HepG2 (cell line): Measurements from ENCODE around the gene PRR30. TPM values are rescaled to one million over a fixed set of nuclear protein-coding genes. Genes with fewer than 3 reads are reported as not detected.

Experiments used
- HNF4A ChIP-seq: sonication (generic); formaldehyde crosslinking; IDR thresholded peaks from 2 replicates; pipeline ENCODE4 v1.4.0; 2020; ENCODE audit warnings: missing genetic modification reagents
- HOXA7 ChIP-seq: sonication (generic); formaldehyde crosslinking; IDR thresholded peaks from 2 replicates; pipeline ENCODE4 v1.8.1; 2022; ENCODE audit warnings: mild to moderate bottlenecking, missing genetic modification reagents, moderate library complexity
- MAZ ChIP-seq, 2 experiments: sonication (generic) in 1 of 2; formaldehyde crosslinking in 1 of 2; IDR thresholded peaks; 2 replicates each; pipeline versions ENCODE4 v1.5.0 to v1.6.1; 2012 to 2020; ENCODE audit warnings: low read depth in 2 of 2, mild to moderate bottlenecking in 2 of 2, borderline replicate concordance in 1 of 2, improper control_type of control experiment in 1 of 2, low read length in 1 of 2, missing genetic modification reagents in 1 of 2, moderate library complexity in 1 of 2
- NFYB ChIP-seq: sonication (generic); formaldehyde crosslinking; IDR thresholded peaks from 2 replicates; pipeline ENCODE4 v1.4.0; 2020; ENCODE audit warnings: missing genetic modification reagents
- PAF1 ChIP-seq: IDR thresholded peaks from 2 replicates; pipeline ENCODE4 v1.6.1; 2016; ENCODE audit warnings: missing genetic modification reagents, missing compliant biosample characterization
- POLR2G ChIP-seq: fragments of 200-400 bp; formaldehyde crosslinking; IDR thresholded peaks from 2 replicates; pipeline ENCODE4 v1.6.1; 2018; ENCODE audit warnings: mild to moderate bottlenecking, low read depth, low read length, moderate library complexity
- ZBTB40 ChIP-seq, 2 experiments: fragments of 450-650 bp in 1 of 2; sonication (generic) in 1 of 2; formaldehyde crosslinking in 1 of 2; IDR thresholded peaks; 2 replicates each; pipeline versions ENCODE4 v1.6.1 to v1.8.0; 2016 to 2022; ENCODE audit warnings: antibody characterized with exemption in 1 of 2, mild to moderate bottlenecking in 1 of 2, missing genetic modification reagents in 1 of 2
- ZNF326 ChIP-seq: sonication (generic); formaldehyde crosslinking; IDR thresholded peaks from 2 replicates; pipeline ENCODE4 v1.4.0; 2020; ENCODE audit warnings: missing genetic modification reagents, borderline replicate concordance
- ZNF776 ChIP-seq: sonication (generic); formaldehyde crosslinking; IDR thresholded peaks from 2 replicates; pipeline ENCODE4 v1.4.0; 2020; ENCODE audit warnings: mild to moderate bottlenecking, missing genetic modification reagents
- polyA plus RNA-seq, 8 experiments: library from polyadenylated mRNA; depleted of rRNA in 3 of 8; stranded (reverse) in 7 of 8; unstranded in 1 of 8; fragments of >200 nt; fragmentation: Illumina TruSeq in 4 of 8; extraction: Trizol in 4 of 8; gene quantifications; 2 replicates each; pipeline versions ENCODE4 v1.2.1 to v1.2.3, GENCODE V29; 2011 to 2016; ENCODE audit warnings: low read depth in 4 of 8, missing spikeins in 1 of 8, mixed read lengths in 1 of 8; ENCODE audit not compliant: insufficient read depth in 1 of 8
- total RNA-seq, 5 experiments: library from RNA; depleted of rRNA; stranded (reverse); fragments of >200 nt; fragmentation: Illumina TruSeq; extraction: Trizol; gene quantifications; 2 replicates each; pipeline ENCODE4 v1.2.3, GENCODE V29; 2016; ENCODE audit warnings: low read depth in 1 of 5
- TF ChIP-seq, protein P1 (sequence below): sonication (generic); formaldehyde crosslinking; IDR thresholded peaks from 2 replicates; pipeline ENCODE4 v1.4.0; 2020; ENCODE audit warnings: mild to moderate bottlenecking, missing genetic modification reagents
- TF ChIP-seq, protein P2 (sequence below): sonication (generic); formaldehyde crosslinking; IDR thresholded peaks from 2 replicates; pipeline ENCODE4 v1.8.1; 2023; ENCODE audit warnings: mild to moderate bottlenecking, inconsistent platforms, moderate library complexity, missing genetic modification reagents, borderline replicate concordance

Gene PRR30
- total and polyA plus RNA-seq, 2 of the 13 experiments (the other 11 are each of a cell fraction or from before 2014, with no cell fraction given), result not detected

DNA sequence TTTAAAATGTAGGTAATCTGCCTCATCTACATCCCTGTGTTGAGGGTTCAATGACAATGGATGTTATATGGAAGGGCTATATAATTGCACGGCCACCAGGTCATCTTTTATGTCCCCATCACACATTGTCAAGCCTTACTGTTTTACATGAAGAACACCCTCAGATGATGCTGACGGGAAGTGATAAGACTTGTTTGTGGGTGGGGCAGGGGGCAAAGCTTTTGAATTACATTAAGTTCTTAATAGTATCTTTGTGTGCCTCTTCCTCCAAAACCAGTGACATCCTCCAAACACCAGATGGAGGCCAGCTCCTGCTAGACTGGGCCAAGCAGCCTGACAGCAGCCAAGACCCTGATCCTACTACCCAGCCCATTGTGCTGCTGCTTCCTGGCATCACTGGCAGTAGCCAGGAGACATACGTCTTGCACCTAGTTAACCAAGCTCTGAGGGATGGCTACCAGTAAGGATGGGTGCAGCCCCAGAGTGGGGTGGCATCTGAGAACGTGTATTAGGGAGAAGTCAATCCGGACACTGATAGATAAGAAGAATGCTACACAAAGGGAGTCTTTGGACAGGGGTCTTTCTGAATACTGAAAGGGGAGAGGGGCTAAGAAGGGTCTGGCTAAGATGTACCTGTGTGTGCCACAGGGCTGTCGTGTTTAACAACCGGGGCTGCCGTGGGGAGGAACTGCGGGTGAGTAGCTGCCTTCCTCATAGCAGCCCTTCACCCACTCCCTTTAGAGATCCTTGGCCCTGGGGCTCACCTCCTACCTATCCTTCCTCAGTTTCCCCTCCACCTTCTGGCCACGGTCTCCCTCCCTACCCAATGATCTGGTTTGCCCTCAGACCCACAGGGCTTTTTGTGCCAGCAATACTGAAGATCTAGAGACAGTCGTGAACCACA is 10.3 kb downstream of the PRR30 start (continued):
- TF ChIP-seq ZNF326 (CRISPR knock-in tag) (no peak), POLR2G (peak; percentile 27; the same call in 1 of the 2 replicates), NFYB (CRISPR knock-in tag) (no peak), HNF4A (CRISPR knock-in tag) (no peak), MAZ (IDR thresholded peaks at IDR 0.05; ENCODE audit: borderline replicate concordance, low read depth, low read length) (no peak), MAZ (CRISPR knock-in tag; IDR thresholded peaks at IDR 0.05; ENCODE audit: low read depth) (no peak), ZNF776 (CRISPR knock-in tag) (no peak), HOXA7 (CRISPR knock-in tag) (no peak), ZBTB40 (IDR thresholded peaks at IDR 0.05) (no peak), ZBTB40 (CRISPR knock-in tag; IDR thresholded peaks at IDR 0.05) (no peak), PAF1 (no peak)
- TF ChIP-seq, protein P1, sequence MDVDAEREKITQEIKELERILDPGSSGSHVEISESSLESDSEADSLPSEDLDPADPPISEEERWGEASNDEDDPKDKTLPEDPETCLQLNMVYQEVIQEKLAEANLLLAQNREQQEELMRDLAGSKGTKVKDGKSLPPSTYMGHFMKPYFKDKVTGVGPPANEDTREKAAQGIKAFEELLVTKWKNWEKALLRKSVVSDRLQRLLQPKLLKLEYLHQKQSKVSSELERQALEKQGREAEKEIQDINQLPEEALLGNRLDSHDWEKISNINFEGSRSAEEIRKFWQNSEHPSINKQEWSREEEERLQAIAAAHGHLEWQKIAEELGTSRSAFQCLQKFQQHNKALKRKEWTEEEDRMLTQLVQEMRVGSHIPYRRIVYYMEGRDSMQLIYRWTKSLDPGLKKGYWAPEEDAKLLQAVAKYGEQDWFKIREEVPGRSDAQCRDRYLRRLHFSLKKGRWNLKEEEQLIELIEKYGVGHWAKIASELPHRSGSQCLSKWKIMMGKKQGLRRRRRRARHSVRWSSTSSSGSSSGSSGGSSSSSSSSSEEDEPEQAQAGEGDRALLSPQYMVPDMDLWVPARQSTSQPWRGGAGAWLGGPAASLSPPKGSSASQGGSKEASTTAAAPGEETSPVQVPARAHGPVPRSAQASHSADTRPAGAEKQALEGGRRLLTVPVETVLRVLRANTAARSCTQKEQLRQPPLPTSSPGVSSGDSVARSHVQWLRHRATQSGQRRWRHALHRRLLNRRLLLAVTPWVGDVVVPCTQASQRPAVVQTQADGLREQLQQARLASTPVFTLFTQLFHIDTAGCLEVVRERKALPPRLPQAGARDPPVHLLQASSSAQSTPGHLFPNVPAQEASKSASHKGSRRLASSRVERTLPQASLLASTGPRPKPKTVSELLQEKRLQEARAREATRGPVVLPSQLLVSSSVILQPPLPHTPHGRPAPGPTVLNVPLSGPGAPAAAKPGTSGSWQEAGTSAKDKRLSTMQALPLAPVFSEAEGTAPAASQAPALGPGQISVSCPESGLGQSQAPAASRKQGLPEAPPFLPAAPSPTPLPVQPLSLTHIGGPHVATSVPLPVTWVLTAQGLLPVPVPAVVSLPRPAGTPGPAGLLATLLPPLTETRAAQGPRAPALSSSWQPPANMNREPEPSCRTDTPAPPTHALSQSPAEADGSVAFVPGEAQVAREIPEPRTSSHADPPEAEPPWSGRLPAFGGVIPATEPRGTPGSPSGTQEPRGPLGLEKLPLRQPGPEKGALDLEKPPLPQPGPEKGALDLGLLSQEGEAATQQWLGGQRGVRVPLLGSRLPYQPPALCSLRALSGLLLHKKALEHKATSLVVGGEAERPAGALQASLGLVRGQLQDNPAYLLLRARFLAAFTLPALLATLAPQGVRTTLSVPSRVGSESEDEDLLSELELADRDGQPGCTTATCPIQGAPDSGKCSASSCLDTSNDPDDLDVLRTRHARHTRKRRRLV (CRISPR knock-in tag), result no peak
- TF ChIP-seq, protein P2, sequence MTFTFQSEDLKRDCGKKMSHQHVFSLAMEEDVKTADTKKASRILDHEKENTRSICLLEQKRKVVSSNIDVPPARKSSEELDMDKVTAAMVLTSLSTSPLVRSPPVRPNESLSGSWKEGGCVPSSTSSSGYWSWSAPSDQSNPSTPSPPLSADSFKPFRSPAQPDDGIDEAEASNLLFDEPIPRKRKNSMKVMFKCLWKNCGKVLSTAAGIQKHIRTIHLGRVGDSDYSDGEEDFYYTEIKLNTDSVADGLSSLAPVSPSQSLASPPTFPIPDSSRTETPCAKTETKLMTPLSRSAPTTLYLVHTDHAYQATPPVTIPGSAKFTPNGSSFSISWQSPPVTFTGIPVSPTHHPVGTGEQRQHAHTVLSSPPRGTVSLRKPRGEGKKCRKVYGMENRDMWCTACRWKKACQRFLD (CRISPR knock-in tag), result no peak
